Neural progenitor cell (in vitro differentiated cells): ENCODE results near the gene GNAS. TPM values are rescaled to one million over a fixed set of nuclear protein-coding genes. Genes with fewer than 3 reads are reported as not detected.

Experiments
- DNase-seq: peaks from one replicate; pipeline ENCODE4 v3.0.0-alpha.2; 2016; ENCODE audit warnings: low spot score
- H2AFZ ChIP-seq: fragments of 200-600 bp; sonication (generic); replicated peaks from 2 replicates; pipeline ENCODE4 v1.6.1; 2016; ENCODE audit warnings: antibody characterized with exemption
- H3F3A ChIP-seq: fragments of 200-600 bp; sonication (generic); 2 replicates; pipeline ENCODE4 v1.6.1; 2016; ENCODE audit warnings: antibody characterized with exemption, low read depth
- H3K27ac ChIP-seq: fragments of 200-600 bp; sonication (generic); 2 replicates; pipeline ENCODE4 v1.5.1; 2016; ENCODE audit warnings: mild to moderate bottlenecking
- H3K27me3 ChIP-seq: fragments of 200-600 bp; sonication (generic); 2 replicates; pipeline ENCODE4 v1.6.1; 2016; ENCODE audit warnings: mild to moderate bottlenecking, moderate library complexity
- H3K36me3 ChIP-seq: fragments of 200-600 bp; sonication (generic); 2 replicates; pipeline ENCODE4 v1.5.1; 2016
- H3K4me1 ChIP-seq: fragments of 200-600 bp; sonication (generic); 2 replicates; pipeline ENCODE4 v1.6.1; 2016; ENCODE audit warnings: mixed run types
- H3K4me2 ChIP-seq: fragments of 200-600 bp; sonication (generic); 2 replicates; pipeline ENCODE4 v1.6.1; 2016
- H3K4me3 ChIP-seq: fragments of 200-600 bp; sonication (generic); 2 replicates; pipeline ENCODE4 v1.5.1; 2016
- H3K79me2 ChIP-seq: fragments of 200-600 bp; sonication (generic); 2 replicates; pipeline ENCODE4 v1.6.1; 2016; ENCODE audit warnings: low read depth
- H3K9ac ChIP-seq: fragments of 200-600 bp; sonication (generic); 2 replicates; pipeline ENCODE4 v1.6.1; 2016
- H3K9me3 ChIP-seq: fragments of 200-600 bp; sonication (generic); 2 replicates; pipeline ENCODE4 v1.5.1; 2016; ENCODE audit warnings: low read depth
- H4K20me1 ChIP-seq: fragments of 200-600 bp; sonication (generic); 2 replicates; pipeline ENCODE4 v1.6.1; 2016; ENCODE audit warnings: low read depth
- H3K27ac Mint-ChIP-seq: 3 replicates; pipeline ENCODE4 v1.8.0; 2021; ENCODE audit warnings: mixed read lengths
- H3K27me3 Mint-ChIP-seq: 2 replicates; pipeline ENCODE4 v1.8.0; 2022; ENCODE audit warnings: low read depth, mild to moderate bottlenecking, inconsistent platforms, moderate library complexity, mixed read lengths; ENCODE audit not compliant: insufficient read depth
- H3K36me3 Mint-ChIP-seq: 3 replicates; pipeline ENCODE4 v1.8.0; 2021; ENCODE audit warnings: mixed read lengths
- H3K4me1 Mint-ChIP-seq: 3 replicates; pipeline ENCODE4 v1.8.0; 2021; ENCODE audit warnings: mixed read lengths
- H3K4me3 Mint-ChIP-seq: 3 replicates; pipeline ENCODE4 v1.8.0; 2021; ENCODE audit warnings: mild to moderate bottlenecking, moderate library complexity, mixed read lengths
- H3K9me3 Mint-ChIP-seq: 3 replicates; pipeline ENCODE4 v1.8.0; 2020; ENCODE audit warnings: mixed read lengths
- EZH2 ChIP-seq: fragments of 200-600 bp; sonication (generic); IDR thresholded peaks from 2 replicates; pipeline ENCODE4 v1.6.1; 2017; ENCODE audit warnings: antibody characterized with exemption, mild to moderate bottlenecking, moderate library complexity
- EZH2phosphoT487 ChIP-seq: fragments of 200-600 bp; sonication (generic); IDR thresholded peaks from 2 replicates; pipeline ENCODE4 v1.6.1; 2017; ENCODE audit warnings: antibody characterized with exemption
- total RNA-seq: library from RNA; depleted of rRNA; stranded (reverse); fragments of >200 nt; gene quantifications from 2 replicates; pipeline ENCODE4 v1.2.3, GENCODE V29; 2015; ENCODE audit warnings: low replicate concordance
- TF ChIP-seq, protein P1 (sequence below): fragments of 200-600 bp; sonication (generic); IDR thresholded peaks from 2 replicates; pipeline ENCODE4 v1.5.1; 2017; ENCODE audit warnings: antibody characterized with exemption, mild to moderate bottlenecking

Gene GNAS
- total RNA-seq, 1 donor from 2014 or later: 794 TPM

DNA sequence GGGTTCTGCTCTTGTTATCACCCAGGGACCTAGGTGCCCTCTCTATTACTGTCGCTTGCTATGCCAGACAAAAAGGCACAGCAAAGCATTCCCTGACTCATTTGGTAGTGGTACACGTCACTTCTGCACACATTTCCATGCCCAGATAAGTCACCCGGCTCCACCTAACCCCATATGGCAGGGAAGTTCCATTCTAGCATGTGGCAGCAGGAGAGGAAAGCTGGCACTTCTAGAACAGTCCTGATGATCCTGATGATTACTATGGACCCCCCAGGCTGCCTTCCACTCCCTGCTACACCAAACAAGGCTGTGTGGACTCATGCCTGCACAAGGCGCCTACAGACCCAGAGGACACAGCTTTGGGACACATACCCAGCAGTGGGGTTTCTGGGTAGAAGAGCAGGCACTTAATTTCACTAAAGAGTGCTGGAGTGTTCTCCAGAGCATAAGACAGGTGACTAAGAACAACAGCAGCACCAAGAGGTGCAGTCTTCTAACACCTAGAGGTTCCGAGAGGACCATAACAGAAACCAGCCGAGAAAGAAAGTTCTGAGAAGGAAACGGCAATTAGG, 75.1 kb downstream of the GNAS start:
- H3K4me1 ChIP-seq: peaks cover 10% of the 10 kb centered on the region
- H3K4me1 Mint-ChIP-seq: no peaks in the 10 kb centered on the region

DNA sequence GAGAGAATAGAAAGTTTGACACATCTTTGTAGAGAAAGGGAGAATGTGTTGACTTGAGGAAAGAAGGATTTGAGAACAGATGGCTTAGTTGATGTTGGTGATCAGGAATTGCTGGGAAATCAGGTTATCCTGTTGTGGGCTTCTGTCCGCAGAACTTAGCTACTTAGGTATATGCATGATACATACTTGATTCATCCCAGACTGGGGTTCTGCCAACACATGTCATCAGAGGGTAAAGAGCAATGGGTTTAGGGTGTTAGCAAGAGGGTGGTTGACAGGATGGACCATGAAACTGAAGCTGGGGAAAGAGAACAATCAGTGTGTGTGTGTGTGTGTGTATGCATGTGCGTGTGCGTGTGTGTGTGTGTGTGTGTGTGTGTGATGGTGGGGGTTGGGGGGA, 78.0 kb downstream of the GNAS start:
- no peaks in the 10 kb centered on the region for H3K79me2 ChIP-seq
- H4K20me1 ChIP-seq: no peaks in the 10 kb centered on the region
- no peak overlapping the region for H3K4me3 ChIP-seq
- no peaks in the 10 kb centered on the region for H3K27me3 ChIP-seq
- Mint-ChIP-seq H3K27me3 (peaks cover 2% of the 10 kb centered on the region), H3K9me3 (peaks cover 4% of the 10 kb centered on the region), H3K4me3 (no peak overlapping the region), H3K27ac (no peak overlapping the region), H3K4me1 (no peaks in the 10 kb centered on the region), H3K36me3 (no peaks in the 10 kb centered on the region)
- no peaks in the 10 kb centered on the region for H3F3A ChIP-seq
- H2AFZ ChIP-seq: no peak overlapping the region
- TF ChIP-seq EZH2phosphoT487 (no peak), EZH2 (no peak)
- TF ChIP-seq, protein P1, sequence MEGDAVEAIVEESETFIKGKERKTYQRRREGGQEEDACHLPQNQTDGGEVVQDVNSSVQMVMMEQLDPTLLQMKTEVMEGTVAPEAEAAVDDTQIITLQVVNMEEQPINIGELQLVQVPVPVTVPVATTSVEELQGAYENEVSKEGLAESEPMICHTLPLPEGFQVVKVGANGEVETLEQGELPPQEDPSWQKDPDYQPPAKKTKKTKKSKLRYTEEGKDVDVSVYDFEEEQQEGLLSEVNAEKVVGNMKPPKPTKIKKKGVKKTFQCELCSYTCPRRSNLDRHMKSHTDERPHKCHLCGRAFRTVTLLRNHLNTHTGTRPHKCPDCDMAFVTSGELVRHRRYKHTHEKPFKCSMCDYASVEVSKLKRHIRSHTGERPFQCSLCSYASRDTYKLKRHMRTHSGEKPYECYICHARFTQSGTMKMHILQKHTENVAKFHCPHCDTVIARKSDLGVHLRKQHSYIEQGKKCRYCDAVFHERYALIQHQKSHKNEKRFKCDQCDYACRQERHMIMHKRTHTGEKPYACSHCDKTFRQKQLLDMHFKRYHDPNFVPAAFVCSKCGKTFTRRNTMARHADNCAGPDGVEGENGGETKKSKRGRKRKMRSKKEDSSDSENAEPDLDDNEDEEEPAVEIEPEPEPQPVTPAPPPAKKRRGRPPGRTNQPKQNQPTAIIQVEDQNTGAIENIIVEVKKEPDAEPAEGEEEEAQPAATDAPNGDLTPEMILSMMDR: no peak
- DNase-seq: no peak
- H3K9me3 ChIP-seq: no peaks in the 10 kb centered on the region
- H3K4me1 ChIP-seq: peaks cover 10% of the 10 kb centered on the region
- H3K9ac ChIP-seq: no peak overlapping the region
- H3K36me3 ChIP-seq: no peaks in the 10 kb centered on the region
- no peak overlapping the region for H3K4me2 ChIP-seq
- H3K27ac ChIP-seq: no peak overlapping the region

More for the DNA sequence above, 75.1 kb downstream of the GNAS start:
- no peak for TF ChIP-seq EZH2phosphoT487
- TF ChIP-seq, protein P1: no peak
- TF ChIP-seq EZH2: no peak
- Histone ChIP-seq H2AFZ (no peak overlapping the region), H3F3A (no peaks in the 10 kb centered on the region), H3K4me3 (no peak overlapping the region), H3K27me3 (no peaks in the 10 kb centered on the region), H3K9ac (no peak overlapping the region), H3K79me2 (no peaks in the 10 kb centered on the region), H4K20me1 (no peaks in the 10 kb centered on the region), H3K36me3 (no peaks in the 10 kb centered on the region), H3K27ac (no peak overlapping the region), H3K9me3 (no peaks in the 10 kb centered on the region), H3K4me2 (no peak overlapping the region)
- Mint-ChIP-seq H3K27ac (no peak overlapping the region), H3K4me3 (no peak overlapping the region), H3K36me3 (no peaks in the 10 kb centered on the region), H3K27me3 (peaks cover 6% of the 10 kb centered on the region), H3K9me3 (no peaks in the 10 kb centered on the region)
- no peak for DNase-seq

- Mint-ChIP-seq H3K9me3 (peaks cover 11% of the 10 kb centered on the region), H3K4me3 (no peak overlapping the region), H3K36me3 (no peaks in the 10 kb centered on the region), H3K4me1 (no peaks in the 10 kb centered on the region), H3K27ac (no peak overlapping the region), H3K27me3 (peaks cover 3% of the 10 kb centered on the region)
- no peak overlapping the region for H3K9ac ChIP-seq
- no peaks in the 10 kb centered on the region for H3K9me3 ChIP-seq
- H3K27me3 ChIP-seq: no peaks in the 10 kb centered on the region
- H2AFZ ChIP-seq: no peak overlapping the region
- H3K4me1 ChIP-seq: peaks cover 10% of the 10 kb centered on the region
- no peaks in the 10 kb centered on the region for H3F3A ChIP-seq
- no peak overlapping the region for H3K4me2 ChIP-seq
- H3K4me3 ChIP-seq: no peak overlapping the region
- TF ChIP-seq, protein P1: no peak
- TF ChIP-seq EZH2 (no peak), EZH2phosphoT487 (no peak)
- H3K27ac ChIP-seq: no peak overlapping the region
- H3K36me3 ChIP-seq: no peaks in the 10 kb centered on the region
- H4K20me1 ChIP-seq: no peaks in the 10 kb centered on the region
- no peaks in the 10 kb centered on the region for H3K79me2 ChIP-seq
- DNase-seq: no peak
These were observed 79.7 kb downstream of the GNAS start for GRCh38 chr20:58932170-58932569.
